Astrocyte (in vitro differentiated cells and primary cell): ENCODE results near the gene LRMDA.

Source experiments
- EZH2 ChIP-seq: IDR thresholded peaks from 2 replicates; pipeline ENCODE4 v1.6.1; 2012; ENCODE audit warnings: mild to moderate bottlenecking, low read length, inconsistent platforms; ENCODE audit not compliant: insufficient read depth
- TF ChIP-seq, protein P1 (sequence below): IDR thresholded peaks from 2 replicates; pipeline ENCODE4 v1.5.1; 2011; ENCODE audit warnings: low read depth, mild to moderate bottlenecking, inconsistent platforms, low read length, moderate library complexity; ENCODE audit not compliant: insufficient read depth

- TF ChIP-seq, protein P1, sequence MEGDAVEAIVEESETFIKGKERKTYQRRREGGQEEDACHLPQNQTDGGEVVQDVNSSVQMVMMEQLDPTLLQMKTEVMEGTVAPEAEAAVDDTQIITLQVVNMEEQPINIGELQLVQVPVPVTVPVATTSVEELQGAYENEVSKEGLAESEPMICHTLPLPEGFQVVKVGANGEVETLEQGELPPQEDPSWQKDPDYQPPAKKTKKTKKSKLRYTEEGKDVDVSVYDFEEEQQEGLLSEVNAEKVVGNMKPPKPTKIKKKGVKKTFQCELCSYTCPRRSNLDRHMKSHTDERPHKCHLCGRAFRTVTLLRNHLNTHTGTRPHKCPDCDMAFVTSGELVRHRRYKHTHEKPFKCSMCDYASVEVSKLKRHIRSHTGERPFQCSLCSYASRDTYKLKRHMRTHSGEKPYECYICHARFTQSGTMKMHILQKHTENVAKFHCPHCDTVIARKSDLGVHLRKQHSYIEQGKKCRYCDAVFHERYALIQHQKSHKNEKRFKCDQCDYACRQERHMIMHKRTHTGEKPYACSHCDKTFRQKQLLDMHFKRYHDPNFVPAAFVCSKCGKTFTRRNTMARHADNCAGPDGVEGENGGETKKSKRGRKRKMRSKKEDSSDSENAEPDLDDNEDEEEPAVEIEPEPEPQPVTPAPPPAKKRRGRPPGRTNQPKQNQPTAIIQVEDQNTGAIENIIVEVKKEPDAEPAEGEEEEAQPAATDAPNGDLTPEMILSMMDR: no peak
- TF ChIP-seq EZH2: no peak
Observed at GRCh38 chr10:75402486-75403143, 28.8 kb upstream of the LRMDA start.
